GM12872 (cell line): Measurements from ENCODE around the gene FUT3.

ENCODE experiments used
- CTCF ChIP-seq: IDR thresholded peaks from 3 replicates; pipeline ENCODE4 v1.5.1; 2011; ENCODE audit warnings: low read depth, mild to moderate bottlenecking, low read length, moderate library complexity; ENCODE audit not compliant: insufficient read depth

Gene FUT3

GRCh38 chr19:5863030-5863665 lies 11.9 kb upstream of the FUT3 start:
- no peak for TF ChIP-seq CTCF

- no peak for TF ChIP-seq CTCF
Observed at GRCh38 chr19:5857203-5858081, 6.2 kb upstream of the FUT3 start.

- TF ChIP-seq CTCF = no peak
Observed at GRCh38 chr19:5850743-5851293, 431 bp downstream of the FUT3 start.

GRCh38 chr19:5850189-5850588 lies 1.1 kb downstream of the FUT3 start:
- no peak for TF ChIP-seq CTCF

GRCh38 chr19:5844456-5845433 lies 6.5 kb downstream of the FUT3 start:
- no peak for TF ChIP-seq CTCF

GRCh38 chr19:5843295-5843927 lies 7.8 kb downstream of the FUT3 start:
- TF ChIP-seq CTCF = no peak
